Measurements from ENCODE around the gene PRKCA.

Gene PRKCA

GRCh38 chr17:66837226-66837625, 534.8 kb downstream of the PRKCA start:
- no peaks in the 10 kb centered on the region for H3K27me3 ChIP-seq (ENCODE audit: low read depth, low read length)
- no peak overlapping the region for H2AFZ ChIP-seq (ENCODE audit: low read depth, low read length)
- H3K36me3 ChIP-seq (replicated peaks; ENCODE audit: low read depth, low read length), result no peaks in the 10 kb centered on the region

GRCh38 chr17:66837885-66838665, 535.7 kb downstream of the PRKCA start:
- Histone ChIP-seq H3K27ac (ENCODE audit: low read length) (no peak overlapping the region), H3K4me2 (ENCODE audit: low read length) (no peak overlapping the region), H3K4me1 (ENCODE audit: low read length) (no peaks in the 10 kb centered on the region), H2AFZ (ENCODE audit: low read depth, low read length) (no peak overlapping the region), H4K20me1 (ENCODE audit: insufficient read depth, low read length) (no peaks in the 10 kb centered on the region), H3K9ac (ENCODE audit: low read length) (no peak overlapping the region), H3K27me3 (ENCODE audit: low read depth, low read length) (no peaks in the 10 kb centered on the region), H3K79me2 (ENCODE audit: low read length) (no peaks in the 10 kb centered on the region), H3K36me3 (replicated peaks; ENCODE audit: low read depth, low read length) (no peaks in the 10 kb centered on the region), H3K4me3 (ENCODE audit: low read length) (no peak overlapping the region), H3K9me3 (ENCODE audit: insufficient read depth, low read length) (no peaks in the 10 kb centered on the region)
- no peak for TF ChIP-seq EZH2phosphoT487 (IDR thresholded peaks at IDR 0.05; ENCODE audit: low read depth)
- TF ChIP-seq CTCF (IDR thresholded peaks at IDR 0.05; ENCODE audit: low read depth, low read length), result no peak

More at GRCh38 chr17:66837226-66837625, 534.8 kb downstream of the PRKCA start:
- TF ChIP-seq CTCF (IDR thresholded peaks at IDR 0.05; ENCODE audit: low read depth, low read length), result no peak
- TF ChIP-seq EZH2phosphoT487 (IDR thresholded peaks at IDR 0.05; ENCODE audit: low read depth), result no peak
- H3K4me3 ChIP-seq (ENCODE audit: low read length), result no peak overlapping the region
- H3K9me3 ChIP-seq (ENCODE audit: insufficient read depth, low read length), result no peaks in the 10 kb centered on the region
- no peaks in the 10 kb centered on the region for H3K4me1 ChIP-seq (ENCODE audit: low read length)
- no peak overlapping the region for H3K4me2 ChIP-seq (ENCODE audit: low read length)
- no peaks in the 10 kb centered on the region for H3K79me2 ChIP-seq (ENCODE audit: low read length)
- H4K20me1 ChIP-seq (ENCODE audit: insufficient read depth, low read length), result no peaks in the 10 kb centered on the region
- H3K9ac ChIP-seq (ENCODE audit: low read length), result no peak overlapping the region
- no peak overlapping the region for H3K27ac ChIP-seq (ENCODE audit: low read length)

- Histone ChIP-seq H3K79me2 (ENCODE audit: low read length) (no peaks in the 10 kb centered on the region), H3K36me3 (replicated peaks; ENCODE audit: low read depth, low read length) (no peaks in the 10 kb centered on the region), H3K4me1 (ENCODE audit: low read length) (no peaks in the 10 kb centered on the region), H4K20me1 (ENCODE audit: insufficient read depth, low read length) (no peaks in the 10 kb centered on the region), H3K27ac (ENCODE audit: low read length) (no peak overlapping the region), H2AFZ (ENCODE audit: low read depth, low read length) (no peak overlapping the region), H3K9ac (ENCODE audit: low read length) (no peak overlapping the region), H3K9me3 (ENCODE audit: insufficient read depth, low read length) (no peaks in the 10 kb centered on the region), H3K27me3 (ENCODE audit: low read depth, low read length) (no peaks in the 10 kb centered on the region), H3K4me3 (ENCODE audit: low read length) (no peak overlapping the region), H3K4me2 (ENCODE audit: low read length) (no peak overlapping the region)
- no peak for TF ChIP-seq CTCF (IDR thresholded peaks at IDR 0.05; ENCODE audit: low read depth, low read length)
- TF ChIP-seq EZH2phosphoT487 (IDR thresholded peaks at IDR 0.05; ENCODE audit: low read depth), result no peak
Measured at GRCh38 chr17:66839616-66840015, 537.2 kb downstream of the PRKCA start.

- Histone ChIP-seq H3K4me1 (ENCODE audit: low read length) (no peaks in the 10 kb centered on the region), H3K4me3 (ENCODE audit: low read length) (no peak overlapping the region), H2AFZ (ENCODE audit: low read depth, low read length) (no peak overlapping the region), H3K4me2 (ENCODE audit: low read length) (no peak overlapping the region), H3K27me3 (ENCODE audit: low read depth, low read length) (no peaks in the 10 kb centered on the region), H4K20me1 (ENCODE audit: insufficient read depth, low read length) (no peaks in the 10 kb centered on the region), H3K79me2 (ENCODE audit: low read length) (no peaks in the 10 kb centered on the region), H3K9me3 (ENCODE audit: insufficient read depth, low read length) (no peaks in the 10 kb centered on the region), H3K9ac (ENCODE audit: low read length) (no peak overlapping the region), H3K36me3 (replicated peaks; ENCODE audit: low read depth, low read length) (no peaks in the 10 kb centered on the region), H3K27ac (ENCODE audit: low read length) (no peak overlapping the region)
- no peak for TF ChIP-seq CTCF (IDR thresholded peaks at IDR 0.05; ENCODE audit: low read depth, low read length)
- no peak for TF ChIP-seq EZH2phosphoT487 (IDR thresholded peaks at IDR 0.05; ENCODE audit: low read depth)
Measured at GRCh38 chr17:66840061-66840460, 537.6 kb downstream of the PRKCA start.
